Measurements from ENCODE around the gene MICAL2. TPM values are rescaled to one million over a fixed set of nuclear protein-coding genes. Genes with fewer than 3 reads are reported as not detected.

MICAL2 gene
- total RNA-seq, 1 donor from 2014 or later = 110 TPM

GRCh38 chr11:12120031-12121008 is 9.9 kb downstream of the MICAL2 start:
- DNase-seq = no peak

DNA sequence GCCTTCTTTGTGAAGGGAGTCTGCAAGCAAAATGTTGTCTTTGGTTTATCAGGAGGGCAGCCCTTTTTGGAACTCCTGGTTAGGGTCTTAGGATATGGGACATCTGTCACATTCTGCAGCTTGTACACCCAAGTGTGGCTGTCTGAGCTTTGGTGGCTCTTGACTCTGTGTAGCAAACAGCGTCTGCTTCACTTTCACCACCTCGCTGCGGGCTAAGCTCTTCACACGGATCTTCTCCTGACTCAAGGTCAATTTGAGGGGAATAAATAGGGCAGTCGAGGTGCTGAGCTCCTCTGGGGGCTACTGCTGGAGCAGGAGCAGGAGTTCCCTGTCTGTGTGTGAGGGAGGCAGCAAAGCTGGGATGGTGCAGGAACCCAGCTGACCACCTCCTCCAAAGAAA is 10.6 kb downstream of the MICAL2 start:
- no peak for DNase-seq

- DNase-seq = no peak
Observed at GRCh38 chr11:12121517-12121916, 11.1 kb downstream of the MICAL2 start.

GRCh38 chr11:12122083-12122482 is 11.7 kb downstream of the MICAL2 start:
- peak; percentile 55 for DNase-seq

DNA sequence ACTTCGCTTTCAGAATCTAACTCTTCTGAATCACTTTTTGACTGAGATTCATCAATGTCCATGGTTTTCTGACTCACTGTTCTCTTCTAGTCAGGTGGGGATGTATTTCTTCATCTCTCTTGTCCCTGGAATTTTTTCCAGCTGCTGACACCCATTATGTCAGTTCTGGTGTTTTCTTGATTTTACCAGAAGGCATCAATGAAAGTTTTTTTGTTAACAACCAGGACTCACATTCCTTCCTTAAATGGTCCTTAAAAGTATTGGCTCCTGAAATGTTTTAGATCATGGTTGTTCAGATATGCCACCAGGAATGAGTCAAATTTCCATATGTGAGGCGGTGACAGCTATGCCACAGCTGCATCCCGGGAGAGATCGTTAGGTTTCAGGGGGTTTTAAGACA is 12.9 kb downstream of the MICAL2 start:
- DNase-seq = peak; percentile 35

DNA sequence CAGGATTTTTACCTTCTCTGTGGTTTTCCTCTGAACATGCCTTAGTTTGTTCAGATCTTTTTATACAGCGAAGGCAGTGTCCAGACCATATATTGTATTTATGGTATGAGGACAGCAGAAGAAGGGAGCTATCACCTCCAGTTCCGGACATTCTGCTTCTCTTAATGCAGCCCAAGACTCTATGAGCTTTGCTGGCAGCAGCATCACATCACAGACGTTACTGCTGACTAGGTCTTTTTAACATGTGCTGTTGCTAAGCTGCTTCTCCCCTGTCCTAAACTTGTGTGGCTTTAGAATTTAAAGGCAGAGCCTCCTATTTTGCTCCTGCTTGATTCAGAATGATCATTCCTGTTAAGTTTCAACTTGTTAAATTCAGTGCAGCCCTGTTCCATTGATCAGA is 13.4 kb downstream of the MICAL2 start:
- DNase-seq = peak; percentile 28

DNA sequence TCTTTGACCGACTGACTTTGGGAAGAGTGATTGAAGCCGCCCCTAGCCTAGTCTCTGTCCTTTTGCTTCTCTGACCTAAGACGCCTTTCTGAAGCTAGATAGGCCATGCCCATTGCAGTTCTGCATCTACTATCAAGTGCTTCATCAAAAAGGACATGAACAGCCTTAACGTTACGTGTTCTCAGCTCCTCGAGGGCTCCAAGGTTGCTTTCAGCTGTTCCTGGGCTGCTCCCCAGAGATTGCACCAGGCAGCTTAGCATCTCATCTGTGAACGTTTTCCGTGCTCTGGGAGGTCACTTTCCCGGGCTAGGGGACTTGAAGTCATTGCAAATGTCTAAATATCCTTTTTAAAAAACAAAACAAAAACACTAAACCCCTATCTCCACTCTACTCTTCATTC is 13.9 kb downstream of the MICAL2 start:
- no peak for DNase-seq

GRCh38 chr11:12125609-12126149 is 15.3 kb downstream of the MICAL2 start:
- no peak for DNase-seq

DNA sequence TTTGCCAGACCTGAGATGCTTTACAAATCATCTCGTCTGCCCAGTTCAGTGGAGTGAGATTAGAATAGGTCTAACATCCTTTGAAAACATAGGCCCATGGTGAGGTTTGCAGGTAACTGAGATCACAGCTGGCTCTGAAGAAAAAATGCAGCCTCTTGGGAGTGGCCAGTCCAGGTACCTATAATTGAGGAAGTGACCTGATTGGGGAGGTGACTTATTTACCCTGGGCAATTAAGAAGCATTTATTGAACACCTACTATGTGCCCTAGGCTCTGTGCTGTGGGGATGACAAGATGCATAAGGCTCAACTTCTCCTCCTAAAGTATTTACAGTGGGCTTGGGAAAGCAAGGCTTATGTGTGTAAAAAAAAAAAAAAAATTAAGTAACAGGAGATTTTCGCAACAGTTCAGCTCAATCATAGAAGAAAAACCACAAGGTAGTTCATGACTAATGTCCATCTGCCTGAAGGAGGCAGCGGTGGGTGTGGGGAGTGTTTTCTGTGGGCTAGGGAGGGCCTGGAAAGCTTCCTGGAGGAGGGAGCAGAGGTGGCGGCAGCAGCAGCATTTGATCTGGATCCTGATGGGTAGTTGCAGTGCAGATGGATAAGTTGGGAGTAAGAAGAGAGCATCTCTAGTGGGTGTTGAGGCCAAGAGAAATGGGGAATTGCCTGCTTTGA is 16.1 kb downstream of the MICAL2 start:
- DNase-seq = no peak

- no peak for DNase-seq
Observed at GRCh38 chr11:12127206-12127898, 17.0 kb downstream of the MICAL2 start.

DNA sequence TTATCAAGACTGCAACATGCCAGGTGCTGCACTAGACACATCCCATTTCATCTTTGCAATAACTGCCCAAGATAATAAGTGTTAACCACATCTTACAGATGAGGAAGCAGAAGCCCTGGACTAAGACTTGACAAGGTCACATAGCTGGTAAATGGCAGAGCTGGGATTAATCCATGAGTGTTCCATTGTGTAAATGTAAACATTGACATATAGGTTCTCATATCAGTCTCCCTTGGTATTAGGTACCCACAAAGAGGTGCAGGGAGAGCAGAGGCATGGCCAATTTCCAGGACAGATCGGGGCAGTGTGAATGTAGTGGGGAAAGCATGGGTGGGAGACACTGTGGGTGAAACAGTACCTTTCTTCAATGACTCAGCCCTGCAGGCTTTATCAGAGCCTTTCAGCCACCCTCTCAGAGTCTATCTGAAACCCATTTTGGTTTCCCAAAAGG is 17.9 kb downstream of the MICAL2 start:
- no peak for DNase-seq

GRCh38 chr11:12129227-12129626 is 18.8 kb downstream of the MICAL2 start:
- no peak for DNase-seq

- DNase-seq = no peak
Observed at GRCh38 chr11:12130180-12130980, 20.0 kb downstream of the MICAL2 start.

DNA sequence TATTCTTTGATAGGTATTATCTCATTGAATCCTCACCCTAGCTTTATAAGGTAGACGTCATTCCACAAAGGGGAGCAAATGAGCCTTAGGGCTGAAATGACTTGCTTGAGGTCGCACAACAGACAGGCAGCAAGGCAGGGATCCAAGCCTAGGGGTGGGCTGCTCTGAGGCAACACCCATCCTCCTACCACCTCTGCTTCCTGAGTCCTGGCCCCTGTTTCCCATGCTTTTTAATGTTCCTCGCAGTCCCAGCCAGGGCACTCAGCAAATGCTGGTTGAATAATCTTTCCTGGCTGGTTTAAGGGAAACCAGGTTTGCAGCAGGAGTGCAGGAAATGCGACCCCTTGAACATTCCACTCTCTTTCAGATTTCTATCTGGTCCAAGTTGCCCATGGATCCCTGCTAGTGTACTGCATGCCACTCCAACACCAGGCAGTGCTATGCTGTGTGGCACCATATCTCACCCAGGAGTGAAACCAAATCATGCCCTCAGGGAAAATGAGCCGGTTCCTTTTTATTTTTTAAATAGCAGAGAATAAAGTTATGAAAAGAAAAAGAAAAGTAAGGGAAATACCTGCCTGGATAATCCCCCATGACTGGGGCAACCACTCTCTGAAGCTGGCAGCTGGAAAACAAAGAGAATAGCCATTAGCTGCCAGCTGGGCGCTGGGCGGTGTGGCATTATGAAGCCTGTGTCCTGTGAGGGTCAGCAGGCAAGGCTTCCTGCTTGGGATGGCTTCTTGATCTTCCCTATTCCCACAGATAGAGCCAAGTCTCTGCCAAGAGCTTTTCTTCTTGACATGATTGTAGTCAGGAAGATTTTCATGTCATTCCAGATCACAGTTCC is 21.8 kb downstream of the MICAL2 start:
- peak; percentile 70 for DNase-seq

DNA sequence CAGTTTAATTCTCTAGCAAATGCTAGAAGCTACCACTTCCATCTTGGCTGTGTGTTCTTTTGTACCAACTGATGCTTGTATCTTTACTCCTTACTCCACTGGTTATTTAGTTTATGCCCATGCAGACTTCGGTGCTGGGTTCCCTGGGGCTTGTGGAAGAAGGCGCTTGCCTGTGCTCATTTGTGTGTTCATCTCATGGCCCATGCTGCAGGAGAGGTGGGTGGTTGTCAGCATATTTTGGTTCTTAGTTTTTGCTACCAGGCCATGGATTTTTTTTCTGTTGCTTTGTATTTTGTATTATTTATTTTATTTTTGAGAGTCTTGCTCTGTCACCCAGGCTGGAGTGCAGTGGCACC is 22.4 kb downstream of the MICAL2 start:
- DNase-seq = no peak

GRCh38 chr11:12133547-12134235 is 23.3 kb downstream of the MICAL2 start:
- DNase-seq = no peak

- no peak for DNase-seq
Observed at GRCh38 chr11:12134236-12134585, 23.8 kb downstream of the MICAL2 start.

DNA sequence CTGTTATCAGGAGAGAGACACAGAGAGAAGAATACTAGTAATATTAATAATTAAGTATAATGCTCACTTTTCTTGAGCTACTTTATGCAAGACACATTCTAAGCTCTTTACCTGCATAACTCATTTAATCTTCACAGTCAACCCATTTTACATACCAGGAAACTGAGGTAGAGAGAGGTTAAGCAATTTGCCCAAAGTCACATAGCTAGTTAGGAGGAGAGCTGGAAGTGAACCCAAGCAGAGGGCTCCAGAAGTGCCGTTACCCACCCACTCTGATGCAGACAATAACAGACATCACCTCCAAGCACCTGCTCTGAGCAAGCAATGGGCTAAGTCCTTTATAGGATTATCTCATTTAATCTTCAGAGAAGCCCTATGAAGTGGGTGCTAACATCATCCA is 24.8 kb downstream of the MICAL2 start:
- no peak for DNase-seq

- DNase-seq = no peak
Observed at GRCh38 chr11:12137005-12137690, 26.8 kb downstream of the MICAL2 start.
